OCI-LY7 (cell line): ENCODE results near the gene CABLES1.

Source experiments
- EZH2phosphoT487 ChIP-seq: fragments of 200-600 bp; sonication (generic); IDR thresholded peaks from 2 replicates; pipeline ENCODE4 v1.6.1; 2018; ENCODE audit warnings: low read depth, borderline replicate concordance, mild to moderate bottlenecking, mixed run types, antibody characterized with exemption, low read length, moderate library complexity, mixed read lengths
- TF ChIP-seq, protein P1 (sequence below): fragments of 200-600 bp; sonication (generic); conservative IDR thresholded peaks from 2 replicates; pipeline ENCODE4 v1.5.1; 2014; ENCODE audit warnings: mild to moderate bottlenecking, antibody characterized with exemption, low read length, moderate library complexity, mixed read lengths

DNA sequence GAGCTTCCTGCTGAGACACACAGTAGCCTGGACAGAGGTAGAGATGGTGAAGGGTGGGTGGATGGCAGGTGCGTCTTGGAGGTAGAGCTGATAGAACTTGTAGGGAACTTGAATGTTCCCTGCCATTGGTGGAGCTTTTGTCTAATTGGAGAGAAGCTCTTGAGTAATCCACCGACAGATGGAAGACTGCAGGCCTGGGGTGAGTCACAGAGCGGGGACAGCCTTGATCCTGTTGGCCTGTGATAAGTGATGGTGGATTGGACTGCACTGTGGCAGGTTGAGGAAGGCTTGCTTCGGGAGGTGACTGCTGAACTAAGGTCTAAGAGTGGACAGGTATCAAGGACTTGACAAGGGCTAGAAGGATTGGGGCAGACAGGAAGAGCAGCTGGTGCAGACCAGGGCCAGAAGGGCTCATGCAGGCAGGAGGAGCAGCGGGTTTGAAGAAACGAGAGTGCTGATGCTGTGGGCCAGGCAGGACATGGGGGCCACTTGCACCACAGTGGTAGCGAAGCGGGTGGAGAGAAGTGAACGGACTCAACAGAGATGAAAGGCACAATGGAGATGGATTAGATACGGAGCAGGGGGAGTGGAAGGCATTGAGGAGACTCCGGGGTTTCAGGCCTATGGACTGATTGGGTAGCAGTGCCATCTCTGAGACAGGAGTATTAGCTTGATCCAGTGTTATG is 16.3 kb downstream of the CABLES1 start:
- TF ChIP-seq EZH2phosphoT487: no peak
- TF ChIP-seq, protein P1, sequence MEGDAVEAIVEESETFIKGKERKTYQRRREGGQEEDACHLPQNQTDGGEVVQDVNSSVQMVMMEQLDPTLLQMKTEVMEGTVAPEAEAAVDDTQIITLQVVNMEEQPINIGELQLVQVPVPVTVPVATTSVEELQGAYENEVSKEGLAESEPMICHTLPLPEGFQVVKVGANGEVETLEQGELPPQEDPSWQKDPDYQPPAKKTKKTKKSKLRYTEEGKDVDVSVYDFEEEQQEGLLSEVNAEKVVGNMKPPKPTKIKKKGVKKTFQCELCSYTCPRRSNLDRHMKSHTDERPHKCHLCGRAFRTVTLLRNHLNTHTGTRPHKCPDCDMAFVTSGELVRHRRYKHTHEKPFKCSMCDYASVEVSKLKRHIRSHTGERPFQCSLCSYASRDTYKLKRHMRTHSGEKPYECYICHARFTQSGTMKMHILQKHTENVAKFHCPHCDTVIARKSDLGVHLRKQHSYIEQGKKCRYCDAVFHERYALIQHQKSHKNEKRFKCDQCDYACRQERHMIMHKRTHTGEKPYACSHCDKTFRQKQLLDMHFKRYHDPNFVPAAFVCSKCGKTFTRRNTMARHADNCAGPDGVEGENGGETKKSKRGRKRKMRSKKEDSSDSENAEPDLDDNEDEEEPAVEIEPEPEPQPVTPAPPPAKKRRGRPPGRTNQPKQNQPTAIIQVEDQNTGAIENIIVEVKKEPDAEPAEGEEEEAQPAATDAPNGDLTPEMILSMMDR: no peak
